ENCODE measurements around the gene HOXB6.

- TF ChIP-seq CTCF (conservative IDR thresholded peaks at IDR 0.05; ENCODE audit: low read length) = no peak
- TF ChIP-seq EZH2phosphoT487 (IDR thresholded peaks at IDR 0.05; ENCODE audit: borderline replicate concordance) = no peak
Measured at GRCh38 chr17:48639136-48639535, 34.4 kb upstream of the HOXB6 start.

All from Loucy (cell line).